GM19099 (cell line): ENCODE data around the gene IER5.

ENCODE experiments used
- POLR2A ChIP-seq: IDR thresholded peaks from 3 replicates; pipeline ENCODE4 v1.6.1; 2011; ENCODE audit warnings: low read depth; ENCODE audit not compliant: insufficient read length; ENCODE audit errors: extremely low read depth

IER5 gene

GRCh38 chr1:181113059-181113641 is 24.6 kb downstream of the IER5 start:
- TF ChIP-seq POLR2A: no peak

DNA sequence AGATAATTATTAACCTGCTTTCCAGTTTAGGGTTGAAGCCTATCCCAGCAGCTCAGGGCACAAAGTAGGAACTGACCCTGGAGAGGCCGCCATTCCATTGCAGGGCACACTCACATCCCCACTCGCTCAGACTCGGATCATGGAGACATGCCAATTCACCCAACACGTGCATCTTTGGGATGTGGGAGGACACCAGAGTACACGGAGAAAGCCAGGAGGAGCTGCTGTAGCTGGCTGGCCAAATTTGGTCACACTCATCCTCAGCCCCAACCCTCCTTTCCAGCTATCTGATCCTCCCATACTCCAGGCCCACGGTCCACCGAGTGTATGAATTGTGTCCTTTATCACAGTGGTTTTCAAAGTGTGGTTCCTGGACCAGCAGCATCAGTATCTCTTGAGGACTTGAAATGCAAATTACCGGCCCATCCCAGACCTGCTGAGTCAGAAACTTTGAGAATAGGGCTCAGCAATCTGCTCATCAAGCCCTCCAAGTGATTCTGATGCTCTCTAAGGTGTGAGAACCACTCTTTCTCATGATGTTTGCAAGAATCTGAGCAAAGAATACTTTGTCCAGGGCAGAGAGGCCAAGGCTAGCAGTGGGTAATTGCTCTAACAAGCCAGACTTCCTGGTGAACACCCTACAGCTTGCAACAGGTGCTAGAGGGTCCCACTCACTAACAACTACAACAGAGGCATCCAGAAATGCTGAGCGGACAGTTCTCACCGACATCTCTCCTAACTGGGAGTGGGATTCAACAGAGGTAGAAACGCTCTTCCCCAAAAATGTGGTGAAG is 26.3 kb downstream of the IER5 start:
- no peak for TF ChIP-seq POLR2A

GRCh38 chr1:181115368-181115684 is 26.8 kb downstream of the IER5 start:
- no peak for TF ChIP-seq POLR2A

GRCh38 chr1:181116819-181117390 is 28.4 kb downstream of the IER5 start:
- TF ChIP-seq POLR2A: no peak

DNA sequence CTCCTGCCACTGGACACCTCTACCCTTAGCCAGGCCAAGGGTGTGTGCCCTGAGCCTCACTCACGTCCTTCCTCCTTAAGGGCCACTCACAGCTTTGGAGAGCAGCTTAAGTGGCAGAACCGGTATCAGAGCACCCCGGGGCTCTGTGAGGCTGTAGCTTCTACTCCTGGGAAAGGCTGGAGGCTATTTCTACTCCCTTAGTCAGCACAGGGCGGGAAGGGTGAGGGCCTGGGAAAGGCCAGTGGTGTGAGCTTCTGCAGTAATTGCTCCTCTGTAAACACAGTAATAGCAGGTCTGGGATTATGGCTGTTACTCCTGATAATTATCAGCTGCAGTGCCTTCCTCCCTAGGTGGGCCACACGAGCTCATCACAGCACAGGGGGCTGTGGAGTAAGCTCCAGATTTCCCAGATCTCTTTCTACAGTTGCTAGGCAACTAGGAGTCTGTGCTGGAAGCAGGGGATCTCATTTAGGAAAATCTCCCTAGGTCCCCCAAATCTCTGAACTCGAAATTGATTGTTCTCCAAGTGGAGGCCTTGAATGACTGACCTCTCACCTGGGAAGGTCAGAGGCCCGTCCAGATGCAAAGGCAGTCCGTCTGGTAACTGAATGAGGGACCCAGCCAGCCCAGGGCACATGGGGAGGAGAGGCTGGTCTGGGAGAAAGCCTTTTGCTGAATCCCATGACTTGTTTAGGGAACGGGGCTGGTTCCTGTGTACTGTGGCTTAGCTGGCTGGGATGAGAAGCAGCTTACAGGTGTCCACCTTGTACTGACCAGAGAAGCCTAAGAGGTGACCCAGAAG is 29.3 kb downstream of the IER5 start:
- TF ChIP-seq POLR2A: no peak

GRCh38 chr1:181119093-181119989 is 30.8 kb downstream of the IER5 start:
- TF ChIP-seq POLR2A: no peak

- TF ChIP-seq POLR2A: no peak
Observed at GRCh38 chr1:181120924-181121323, 32.4 kb downstream of the IER5 start.

DNA sequence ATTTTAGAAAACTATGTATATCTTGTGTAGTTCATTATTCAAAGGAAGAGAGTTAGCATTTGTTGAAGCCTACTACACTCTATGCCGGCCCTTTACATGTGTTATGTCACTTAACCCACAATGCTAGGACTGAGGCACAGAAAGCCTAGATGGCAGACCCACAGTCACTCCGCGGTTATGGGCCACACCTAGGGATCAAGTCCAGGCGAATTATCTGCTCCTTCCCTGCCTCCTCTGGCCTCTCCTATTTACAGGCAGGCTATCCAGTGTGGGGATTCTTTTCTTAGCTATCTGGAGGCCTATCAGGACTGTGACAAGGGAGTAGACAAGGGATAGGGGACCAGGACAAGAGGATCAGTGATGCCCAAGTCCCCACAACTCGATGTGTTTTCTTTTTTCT is 33.0 kb downstream of the IER5 start:
- no peak for TF ChIP-seq POLR2A

GRCh38 chr1:181122222-181122621 is 33.7 kb downstream of the IER5 start:
- TF ChIP-seq POLR2A: no peak

DNA sequence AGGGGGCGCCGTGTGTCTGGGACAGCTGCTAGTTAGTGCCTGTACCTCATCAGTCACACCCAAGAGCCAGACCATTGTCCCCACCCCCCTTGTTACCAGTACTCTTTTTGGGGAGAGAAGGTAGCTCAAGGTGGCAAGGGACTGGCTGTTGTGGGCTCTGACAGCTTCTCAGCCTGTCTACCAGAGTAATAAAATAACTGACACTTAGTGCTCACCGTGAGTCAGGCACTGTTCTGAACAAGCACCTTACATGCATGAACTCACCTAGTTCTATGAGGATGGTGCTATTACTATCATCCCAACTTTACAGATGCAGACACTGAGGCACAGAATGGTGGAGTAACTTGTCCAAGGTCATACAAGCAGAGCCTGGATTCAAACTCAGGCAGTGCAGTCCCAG is 34.7 kb downstream of the IER5 start:
- TF ChIP-seq POLR2A: no peak

DNA sequence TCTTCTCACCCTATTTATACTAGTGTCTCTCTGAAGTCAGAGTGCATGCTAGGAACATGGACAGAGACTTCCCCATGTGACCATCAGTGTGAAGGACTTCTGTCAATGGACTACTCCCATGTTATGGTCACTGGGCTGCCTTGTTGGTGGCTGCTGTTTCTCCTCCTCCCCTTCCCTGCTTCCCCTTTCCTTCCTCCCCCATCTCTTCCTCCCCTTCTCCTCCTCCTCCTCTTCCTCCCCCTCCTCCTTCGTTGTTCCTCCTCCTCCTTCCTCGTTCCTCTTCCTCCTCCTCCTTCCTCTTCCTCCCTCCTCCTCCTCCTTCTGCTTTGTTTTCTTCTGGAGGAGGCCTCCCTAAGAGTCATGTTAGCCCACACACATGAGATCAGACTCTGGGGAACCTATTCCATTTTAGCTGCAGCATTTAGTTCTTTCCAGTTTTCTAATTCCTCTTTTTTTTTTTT is 35.8 kb downstream of the IER5 start:
- TF ChIP-seq POLR2A: no peak

GRCh38 chr1:181126289-181126688 is 37.8 kb downstream of the IER5 start:
- no peak for TF ChIP-seq POLR2A

- TF ChIP-seq POLR2A: no peak
Observed at GRCh38 chr1:181126871-181127587, 38.5 kb downstream of the IER5 start.
